ENCODE data around the gene DCXR.

DCXR gene

DNA sequence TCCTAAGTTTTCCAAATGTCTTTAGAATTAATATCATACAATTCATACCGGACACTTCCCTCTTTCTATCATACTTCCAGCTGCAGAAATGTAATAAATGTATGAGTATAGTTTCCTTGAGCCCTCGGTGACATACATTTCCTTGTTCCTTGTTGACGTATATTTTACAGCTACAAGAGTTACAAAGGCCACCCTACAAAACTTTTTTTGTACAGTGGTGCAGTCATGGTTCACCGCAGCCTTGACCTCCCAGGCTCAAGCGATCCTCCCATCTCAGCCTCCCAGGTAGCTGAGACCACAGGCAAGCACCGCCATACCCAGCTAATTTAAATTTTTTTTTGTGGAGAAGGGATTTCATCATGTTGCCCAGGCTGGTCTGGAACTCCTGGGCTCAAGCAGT is 35.3 kb upstream of the DCXR start:
- no peak for FAIRE-seq

DNA sequence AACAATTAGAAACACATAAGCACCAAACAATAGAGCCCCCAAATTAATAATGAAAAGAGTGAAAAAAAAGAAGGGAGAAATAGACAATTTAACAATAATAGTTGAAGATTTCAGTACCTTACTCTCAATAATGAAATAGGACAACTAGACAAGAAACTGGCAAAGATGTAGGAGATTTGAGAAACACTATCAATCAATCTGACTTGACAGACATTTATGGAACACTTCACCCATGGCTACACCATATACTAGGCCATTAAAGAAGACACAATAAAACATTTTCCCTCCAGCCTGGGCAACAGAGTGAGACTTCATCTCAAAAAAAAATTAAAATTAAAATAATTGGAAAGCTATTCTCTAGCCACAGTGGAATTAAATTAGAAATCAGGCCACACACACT is 33.1 kb upstream of the DCXR start:
- FAIRE-seq: no peak

DNA sequence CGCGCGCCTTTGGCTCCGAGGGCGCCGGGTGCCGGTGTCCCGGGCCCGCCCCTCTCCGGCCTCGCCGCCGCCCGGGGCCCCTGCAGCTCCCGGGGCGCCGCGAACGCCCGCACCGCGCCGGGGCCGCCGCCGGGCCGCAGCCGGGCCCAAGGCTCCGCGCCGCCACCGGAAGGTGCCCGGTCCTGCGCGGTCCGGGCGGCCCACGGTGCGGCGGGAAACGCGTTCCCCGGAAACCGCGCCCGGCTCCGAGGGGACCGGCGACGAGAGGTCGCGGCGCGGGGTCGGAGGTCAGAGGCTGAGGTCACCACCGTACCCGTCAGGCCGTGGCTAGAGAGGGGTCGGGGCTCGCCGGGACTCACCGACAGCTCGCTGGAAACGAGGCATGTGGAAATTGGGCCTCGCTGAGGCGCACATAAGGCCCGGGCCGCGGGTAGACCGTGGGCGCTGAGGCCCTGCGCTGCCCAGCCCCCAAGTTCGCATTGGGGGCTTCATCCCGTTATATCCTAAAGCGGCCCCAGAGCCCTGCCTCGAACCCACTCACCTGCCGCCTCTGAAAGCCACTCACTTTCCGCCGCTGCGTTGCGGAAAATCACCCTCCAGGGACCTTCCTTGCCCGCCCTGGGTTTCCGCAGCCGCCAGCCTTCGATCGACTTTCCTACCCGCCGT is 28.3 kb upstream of the DCXR start, which contains the start of gene DUS1L:
Gene DUS1L (minus strand): TSS at position 167 of the 666 bp plus-strand sequence. CDS start 745 bp downstream, outside the sequence.
- no peak for FAIRE-seq

DNA sequence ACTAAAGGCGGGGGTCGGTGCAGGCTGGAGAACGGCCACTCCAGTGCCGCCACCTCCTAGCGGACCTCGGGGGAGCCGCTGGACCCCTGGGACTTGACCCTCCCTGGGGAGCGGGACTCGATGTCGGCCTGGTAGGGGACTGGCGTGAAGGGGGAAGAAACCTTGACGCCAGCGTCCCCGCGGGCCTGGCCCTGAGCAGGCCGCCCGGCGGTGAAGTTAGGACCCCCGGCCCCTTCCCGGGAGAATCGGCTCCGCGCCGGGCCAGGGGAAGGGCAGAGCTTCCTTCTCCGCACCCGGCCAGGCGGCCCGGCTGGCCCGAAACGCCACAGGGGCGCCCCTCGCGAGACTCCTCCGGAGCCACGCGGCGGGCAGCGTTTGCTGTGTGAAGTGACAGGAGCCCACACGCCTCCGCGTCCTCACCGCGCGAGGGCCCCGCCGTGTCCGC is 27.7 kb upstream of the DCXR start:
- FAIRE-seq: no peak

DNA sequence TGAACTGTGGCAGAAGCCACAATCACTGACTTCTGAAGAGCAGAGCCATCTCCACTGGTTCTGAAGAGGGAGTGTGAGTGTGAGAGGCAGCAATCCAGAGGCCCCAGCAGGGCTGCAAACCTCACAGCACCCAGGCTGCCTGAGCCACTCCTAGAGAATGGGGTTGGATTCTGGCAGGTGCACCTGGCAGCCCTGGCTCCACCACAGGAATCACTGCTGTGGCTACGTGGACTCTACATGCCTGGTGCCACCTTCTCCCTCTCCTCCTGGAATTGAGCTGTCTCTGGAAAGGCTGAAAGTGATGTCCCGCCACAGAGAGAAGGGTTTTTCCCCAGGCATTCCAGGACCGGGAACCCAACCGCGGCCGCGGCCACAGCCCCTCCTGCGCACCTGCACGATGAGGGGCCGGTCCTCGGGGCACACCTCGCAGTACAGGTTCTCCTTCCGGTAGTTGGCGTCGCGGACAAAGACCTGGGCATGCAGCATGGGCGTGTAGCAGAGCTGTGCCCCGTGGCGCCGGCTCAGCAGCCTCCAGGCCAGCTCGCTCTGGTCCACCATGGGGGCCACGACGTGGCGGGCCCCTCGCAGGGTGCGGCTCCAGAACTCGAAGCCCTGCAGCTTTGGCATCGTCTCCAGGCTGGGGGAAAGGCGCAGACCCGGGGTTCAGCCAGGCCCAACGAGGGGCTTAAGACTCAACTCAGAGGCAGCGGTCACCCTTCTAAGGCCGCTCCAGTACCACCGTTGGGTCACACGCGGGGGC is 27.1 kb upstream of the DCXR start:
- FAIRE-seq: no peak

DNA sequence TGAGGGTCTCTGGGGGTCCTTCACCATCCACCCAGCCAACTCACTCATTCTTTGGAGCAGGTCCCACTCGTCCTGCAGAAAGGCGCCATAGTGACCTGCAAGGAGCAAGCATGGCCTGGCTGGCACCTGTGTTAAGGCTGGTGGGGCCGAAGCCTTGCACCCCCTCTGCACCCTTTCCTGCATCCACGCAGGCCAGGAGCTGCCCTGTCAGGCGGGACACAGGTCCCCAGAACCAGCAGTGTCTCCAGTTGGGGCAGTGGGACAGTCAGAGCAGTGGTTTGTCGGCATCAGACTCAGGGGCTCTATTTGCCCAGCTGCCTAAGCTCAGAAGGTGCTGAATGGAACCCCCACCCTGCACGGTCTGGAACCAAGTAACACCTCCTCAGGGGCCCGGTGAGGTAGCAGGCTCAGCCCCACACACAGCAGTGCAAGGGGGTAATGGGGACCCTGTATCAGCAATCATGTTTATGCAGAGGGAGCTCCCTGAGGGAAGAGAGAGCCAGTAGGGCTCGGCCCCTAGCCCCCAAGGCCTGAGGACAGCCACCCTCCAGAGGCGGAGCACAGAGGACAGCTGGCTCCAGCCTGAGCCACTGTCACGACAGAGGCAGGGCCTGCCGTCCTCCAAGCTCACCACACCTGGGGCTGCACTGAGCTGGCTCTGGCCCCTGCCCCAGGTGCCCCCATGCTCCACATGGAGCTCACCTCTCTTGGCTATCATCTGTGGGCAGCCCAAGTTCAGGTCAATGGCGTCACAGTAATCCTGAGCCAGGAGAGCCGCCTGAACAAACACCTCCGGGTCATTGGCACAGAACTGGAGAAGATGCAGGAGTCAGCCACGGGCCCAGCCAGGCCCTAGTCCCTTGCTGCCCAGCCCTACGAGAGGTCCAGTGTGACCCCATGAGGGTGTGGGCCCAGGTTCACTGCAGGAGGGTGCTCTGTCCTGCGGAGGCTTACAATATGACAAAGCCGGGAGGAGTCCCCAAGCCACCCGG is 26.2 kb upstream of the DCXR start:
- no peak for FAIRE-seq

DNA sequence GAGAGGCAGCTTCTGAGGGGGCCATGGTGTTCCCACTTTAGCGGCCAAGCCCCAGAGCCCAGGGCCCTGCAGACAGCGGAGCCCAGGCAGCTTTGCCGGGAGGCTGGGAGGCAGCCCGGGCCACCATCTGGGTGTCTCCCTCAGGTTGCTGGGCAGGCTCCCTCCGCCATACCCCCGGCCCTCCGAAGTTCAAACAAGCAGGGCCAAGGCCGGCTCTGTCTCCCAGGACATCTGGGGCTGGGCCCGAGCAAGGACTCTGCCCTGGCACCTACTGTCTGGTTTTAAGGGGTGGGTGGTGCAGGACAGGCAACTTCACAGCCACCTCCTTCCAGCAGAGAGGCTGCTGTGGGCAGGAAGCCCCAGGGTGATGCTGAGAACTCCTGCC is 25.5 kb upstream of the DCXR start:
- FAIRE-seq: no peak

DNA sequence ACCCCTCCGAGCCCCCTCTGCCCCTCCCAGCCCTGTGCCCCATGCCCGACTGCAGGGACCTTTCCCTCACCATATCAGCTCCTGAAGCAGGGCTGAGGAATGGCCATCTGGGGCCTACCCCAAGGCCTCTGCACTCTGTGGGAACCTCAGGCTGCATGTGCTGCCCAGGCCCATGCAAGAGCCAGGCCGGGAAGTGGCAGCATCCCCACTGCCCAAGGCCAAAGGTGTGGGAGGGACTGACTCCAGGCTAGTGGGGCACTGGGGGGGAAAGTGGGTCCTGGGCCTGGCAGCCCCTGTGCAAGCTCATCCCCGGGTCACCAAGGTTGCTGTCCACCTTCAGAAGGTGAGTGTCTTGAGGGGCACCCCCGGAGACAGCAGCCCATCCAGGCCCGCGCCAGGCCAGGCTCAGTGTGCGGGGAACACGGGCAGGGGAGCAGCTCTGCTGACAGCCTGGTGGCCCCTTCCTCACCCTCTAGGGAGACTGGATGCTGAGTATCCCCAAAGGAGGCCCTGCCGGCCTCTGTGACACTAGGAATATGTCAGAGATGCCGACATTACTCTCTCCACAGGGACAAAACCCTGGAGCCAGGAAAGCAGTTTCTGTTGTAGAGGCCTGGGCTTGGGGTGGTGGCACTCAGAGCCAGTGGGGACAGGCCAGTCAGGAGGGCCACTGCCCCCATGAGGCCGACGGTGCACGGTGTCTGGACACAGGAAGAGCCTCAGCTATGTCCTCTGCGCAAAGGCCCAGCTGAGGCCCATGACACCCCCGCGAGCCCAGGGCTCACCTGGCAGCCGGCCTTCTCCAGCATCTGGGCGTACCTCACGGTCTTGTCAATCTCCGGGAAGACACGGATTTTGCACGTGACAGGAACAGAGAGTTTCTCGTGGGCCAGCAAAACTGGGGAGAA is 24.8 kb upstream of the DCXR start:
- FAIRE-seq: no peak

DNA sequence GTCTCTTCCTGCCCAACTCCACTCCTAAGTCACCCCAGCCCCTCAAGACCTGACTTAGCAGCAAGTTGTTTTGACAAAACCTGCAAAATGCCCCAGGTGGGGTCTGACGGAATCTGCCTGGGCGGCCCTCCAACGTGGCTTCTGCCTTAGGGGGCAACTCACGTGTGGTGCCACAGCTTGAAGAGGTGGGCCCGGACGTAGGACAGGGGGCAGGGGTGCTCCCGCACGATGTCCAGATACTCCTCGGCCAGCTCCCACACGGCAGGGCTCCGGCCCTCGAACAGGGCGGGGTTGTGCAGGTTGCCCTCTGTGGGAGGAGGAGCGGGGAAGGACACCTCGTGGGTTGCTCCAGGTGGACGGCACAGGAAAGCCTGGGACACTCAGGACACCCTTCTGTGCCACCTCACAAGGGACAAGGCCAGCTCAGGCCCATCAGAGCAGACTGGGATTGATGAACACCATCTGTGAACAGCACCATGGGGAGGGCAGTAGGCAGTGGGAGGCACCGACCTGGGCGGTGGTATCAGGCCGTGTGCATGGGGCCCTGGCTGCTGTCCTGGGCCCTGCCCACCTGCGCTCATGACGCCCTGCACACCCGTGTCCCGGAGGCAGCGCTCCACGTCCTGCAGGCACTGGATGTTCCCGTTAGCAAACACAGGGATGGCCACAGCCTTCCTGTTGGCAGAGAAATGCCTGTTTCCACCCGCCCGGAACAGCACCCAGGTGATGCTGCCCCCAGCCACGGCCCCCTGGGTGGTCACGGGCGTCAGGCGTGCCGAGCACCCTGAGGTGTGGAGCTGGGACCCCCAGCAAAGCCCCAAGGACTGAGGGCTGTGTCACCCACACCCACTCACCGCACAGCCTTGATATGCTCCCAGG is 23.8 kb upstream of the DCXR start:
- FAIRE-seq: no peak

DNA sequence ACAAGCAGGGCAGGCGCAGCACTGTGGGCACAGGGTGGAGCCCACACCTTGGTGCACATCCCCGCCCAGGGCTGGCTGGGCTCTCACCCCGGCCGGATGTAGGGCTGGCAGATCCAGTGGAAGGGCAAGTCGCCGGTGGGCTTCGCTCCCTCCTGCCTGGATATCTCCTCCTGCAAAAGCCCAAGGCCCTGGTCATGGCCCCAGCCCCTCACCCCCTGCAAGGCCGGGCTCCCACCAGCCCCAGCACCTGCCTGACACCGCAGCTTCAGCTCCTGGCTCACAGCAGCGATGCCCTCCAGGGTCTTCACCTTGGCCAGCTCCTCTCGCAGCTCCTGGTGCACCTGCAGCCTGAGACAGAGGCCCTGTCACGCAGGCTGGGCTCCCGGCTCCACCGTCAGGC is 23.1 kb upstream of the DCXR start:
- no peak for FAIRE-seq

DNA sequence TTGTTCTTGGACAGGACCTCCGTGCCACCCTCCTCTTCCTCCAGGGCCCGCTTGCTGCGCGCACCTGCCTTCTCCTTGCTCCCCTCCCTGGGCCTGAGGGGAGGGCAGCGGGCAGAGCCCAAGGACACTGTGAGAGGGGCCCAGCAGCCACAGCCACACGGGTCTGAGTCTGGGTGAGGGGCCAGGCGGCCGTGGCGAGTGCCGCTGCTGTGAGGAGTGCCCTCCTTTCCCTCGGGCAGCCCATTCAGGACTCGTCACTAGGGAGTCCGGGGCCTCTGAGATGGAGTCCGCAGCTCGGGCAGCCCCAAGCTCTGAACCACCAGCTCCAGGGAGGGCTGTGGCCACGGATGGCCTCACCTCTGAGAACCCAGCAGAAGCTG is 22.5 kb upstream of the DCXR start:
- no peak for FAIRE-seq

DNA sequence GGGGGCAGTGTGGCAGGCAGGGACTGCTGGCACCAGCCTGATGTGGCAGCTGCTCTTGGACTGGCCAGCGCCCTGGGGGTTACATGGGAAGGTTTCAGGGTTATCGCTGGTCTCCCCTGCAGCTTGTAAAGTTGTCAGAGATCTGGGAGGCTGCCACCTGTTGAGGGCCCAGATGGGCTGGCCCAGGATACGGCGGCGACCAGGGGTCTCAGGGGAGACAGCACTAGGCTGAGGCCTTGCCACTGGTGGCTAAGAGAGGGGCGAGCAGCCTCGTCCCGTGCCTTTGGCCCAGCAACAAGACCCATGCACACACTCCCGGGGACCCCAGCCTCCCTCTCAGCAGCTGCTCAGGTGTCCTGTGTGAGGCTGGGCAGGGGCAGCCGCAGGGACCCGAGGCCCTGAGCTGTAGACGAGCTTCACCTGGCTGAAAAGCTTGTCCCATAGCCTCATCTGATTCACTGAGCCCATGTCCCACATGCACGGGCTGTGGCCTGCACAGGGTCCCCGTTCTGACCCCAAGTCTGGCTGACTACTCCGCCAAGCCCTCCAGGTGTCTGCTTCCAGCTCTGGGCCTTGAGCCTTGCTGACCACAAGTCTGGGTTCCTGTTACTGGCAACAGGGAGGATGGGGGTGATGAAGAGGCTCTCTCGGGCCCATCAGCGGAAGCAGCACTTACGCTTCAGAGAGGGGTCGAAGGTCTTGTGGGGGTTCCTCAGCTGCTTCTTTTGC is 21.9 kb upstream of the DCXR start:
- no peak for FAIRE-seq

DNA sequence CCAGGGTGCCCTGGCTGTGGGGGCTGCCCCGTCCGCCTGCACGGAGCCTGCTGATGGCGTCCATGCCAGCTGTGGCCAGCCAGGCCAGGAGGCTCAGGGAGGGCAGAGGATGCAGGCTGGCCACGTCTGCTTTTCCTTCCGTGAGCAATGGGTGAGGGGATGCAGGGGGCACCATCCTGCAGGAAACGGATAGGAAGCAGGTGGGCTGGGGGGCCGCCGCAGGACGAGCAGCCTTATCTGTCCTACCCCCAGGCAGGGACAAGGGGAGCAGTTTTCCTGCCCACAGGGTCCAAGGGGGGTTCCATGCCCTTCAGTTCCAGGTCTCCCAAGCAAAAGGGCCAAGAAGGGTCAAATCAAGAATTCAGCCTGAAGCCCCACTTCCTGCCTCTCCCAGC is 21.4 kb upstream of the DCXR start:
- no peak for FAIRE-seq

DNA sequence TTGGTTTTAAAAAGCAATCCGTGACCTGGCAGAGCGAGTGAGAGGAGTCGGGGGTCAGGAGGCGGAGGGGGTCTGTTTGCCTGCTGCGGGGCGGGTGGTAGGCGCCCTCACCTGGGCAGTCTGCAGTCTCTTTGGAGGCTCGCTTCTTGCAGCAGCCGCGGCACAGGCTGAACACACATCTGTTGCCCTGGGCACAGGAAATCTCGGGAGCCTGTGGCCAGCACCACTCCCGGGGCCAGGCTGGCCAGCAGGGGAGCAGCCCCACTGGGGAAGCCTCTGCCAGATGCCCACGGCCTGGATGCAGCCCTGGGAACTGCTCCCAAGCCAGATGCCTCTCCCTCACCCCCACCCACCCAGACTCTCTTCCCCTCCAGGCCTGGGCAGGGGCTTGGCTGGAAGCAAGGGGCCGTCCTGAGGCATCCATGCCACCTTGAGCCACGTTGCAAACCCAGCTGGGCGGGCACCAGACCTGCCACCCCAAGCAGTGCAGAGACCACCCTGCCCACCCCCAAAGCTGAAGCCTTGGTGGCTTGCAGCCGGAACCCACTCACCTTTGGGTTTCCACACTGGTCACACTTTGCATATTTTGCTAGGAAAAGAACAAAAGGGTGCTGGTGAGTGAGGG is 20.8 kb upstream of the DCXR start:
- FAIRE-seq: no peak

DNA sequence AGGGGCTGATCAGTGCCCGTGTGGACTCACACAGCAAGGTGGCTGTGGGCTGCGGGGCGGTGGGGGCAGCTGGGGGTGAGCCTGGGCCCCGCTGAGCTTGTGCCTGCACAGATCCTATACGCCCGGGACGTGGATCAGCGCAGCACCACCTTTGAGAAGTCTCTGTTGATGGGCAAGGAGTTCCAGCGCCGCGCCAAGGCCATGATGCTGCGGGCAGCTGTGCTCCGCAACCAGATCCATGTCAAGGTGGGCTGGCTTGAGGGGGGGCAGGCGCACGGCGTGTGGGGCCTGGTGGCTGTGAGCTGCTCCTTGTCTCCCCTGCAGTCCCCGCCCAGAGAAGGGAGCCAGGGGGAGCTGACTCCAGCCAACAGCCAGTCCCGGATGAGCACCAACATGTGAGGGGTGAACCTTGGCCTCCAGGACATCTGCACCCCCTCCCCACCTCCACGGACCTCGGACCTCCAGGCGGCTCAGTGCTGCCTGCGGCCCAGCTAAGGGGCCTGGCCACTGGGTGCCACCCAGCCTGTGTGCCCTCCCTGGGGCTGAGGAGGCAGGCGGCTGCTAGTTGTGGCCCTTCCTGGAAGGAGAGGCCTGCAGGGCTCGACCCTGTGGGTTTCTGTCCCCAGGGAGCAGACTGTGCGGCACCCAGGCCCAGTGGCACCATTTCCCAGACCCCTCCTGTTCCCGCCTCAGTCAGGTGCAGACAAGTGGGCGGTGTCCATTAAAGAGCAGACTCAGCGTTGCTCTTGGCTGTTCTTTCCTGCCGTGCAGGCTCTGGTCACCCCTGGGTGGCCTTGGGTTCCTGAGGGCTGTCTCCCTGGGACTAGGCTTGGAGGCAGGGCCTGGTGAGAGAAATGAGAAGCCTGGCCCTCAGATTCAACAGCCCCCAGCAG is 19.5 kb upstream of the DCXR start:
- FAIRE-seq: no peak

DNA sequence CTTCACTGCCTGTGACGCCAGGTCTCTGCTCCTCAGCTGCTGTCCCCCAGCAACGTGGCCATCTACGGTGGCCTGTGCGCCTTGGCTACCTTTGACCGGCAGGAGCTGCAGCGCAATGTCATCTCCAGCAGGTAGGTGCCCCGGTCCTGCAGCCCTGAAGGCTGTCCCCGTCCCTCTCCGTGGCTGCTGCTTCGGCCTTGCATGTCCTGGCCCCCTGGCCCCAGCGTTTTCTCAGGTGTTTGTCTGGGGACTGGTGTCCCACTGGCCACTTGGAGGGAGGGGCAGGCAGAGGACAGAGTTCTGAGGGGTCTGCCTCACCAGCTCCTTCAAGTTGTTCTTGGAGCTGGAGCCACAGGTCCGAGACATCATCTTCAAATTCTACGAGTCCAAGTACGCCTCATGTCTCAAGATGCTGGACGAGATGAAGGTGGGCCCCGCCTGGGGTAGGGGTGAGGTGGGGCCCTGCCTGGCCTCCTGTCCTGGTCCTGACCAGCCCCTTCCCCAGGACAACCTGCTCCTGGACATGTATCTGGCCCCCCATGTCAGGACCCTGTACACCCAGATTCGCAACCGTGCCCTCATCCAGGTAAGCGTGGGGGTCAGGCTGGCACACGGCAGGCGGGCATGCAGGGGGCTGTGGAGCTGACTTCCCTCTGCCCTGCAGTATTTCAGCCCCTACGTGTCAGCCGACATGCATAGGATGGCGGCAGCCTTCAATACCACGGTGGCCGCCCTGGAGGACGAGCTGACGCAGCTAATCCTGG is 18.6 kb upstream of the DCXR start:
- no peak for FAIRE-seq

DNA sequence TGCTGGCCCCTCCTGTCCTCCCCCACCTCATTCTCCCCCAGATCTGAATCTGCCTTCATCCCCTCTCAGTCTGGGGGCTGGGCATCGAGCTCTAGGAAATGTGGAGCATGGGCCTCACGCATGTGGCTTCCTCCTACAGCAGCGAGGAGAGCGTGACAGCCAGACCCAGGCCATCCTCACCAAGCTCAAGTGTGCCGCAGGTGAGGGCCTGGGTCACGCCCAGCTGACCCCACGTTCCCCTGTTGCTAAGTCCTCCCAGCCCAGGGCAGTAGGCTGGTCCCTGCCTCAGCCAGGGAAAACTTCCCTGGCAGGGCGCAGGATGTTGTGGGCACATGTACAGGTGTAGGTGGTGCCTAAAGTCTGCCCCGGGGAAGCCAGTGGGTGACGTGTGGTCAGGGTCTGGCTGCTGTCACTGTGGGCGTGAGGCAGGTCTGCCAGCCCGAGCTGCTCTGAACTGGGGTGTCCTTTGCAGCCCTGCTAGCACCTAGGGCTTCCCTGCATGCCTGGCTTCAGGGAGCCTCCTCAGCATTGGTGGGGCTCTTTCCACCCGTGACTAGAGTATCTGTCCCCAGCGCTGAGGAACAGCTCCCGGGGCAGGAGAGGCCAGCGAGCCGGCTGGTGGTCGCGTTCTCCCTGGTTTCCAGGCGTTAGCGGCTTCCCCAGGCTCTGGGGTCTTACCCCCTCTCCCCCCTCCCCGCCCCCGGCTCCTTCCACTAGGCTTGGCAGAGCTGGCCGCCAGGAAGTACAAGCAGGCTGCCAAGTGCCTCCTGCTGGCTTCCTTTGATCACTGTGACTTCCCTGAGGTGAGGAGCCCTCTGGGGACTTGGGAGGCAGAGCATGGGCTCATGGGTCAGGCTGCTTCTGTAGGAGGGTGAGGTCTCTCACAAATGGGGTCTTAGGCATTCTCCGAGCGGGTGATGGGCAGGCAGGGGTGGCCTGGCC is 17.8 kb upstream of the DCXR start:
- no peak for FAIRE-seq
